NK-92 (cell line): Measurements from ENCODE around the gene FAM53A.

ENCODE experiments used
- DNase-seq: peaks from one replicate; lab custom pipeline; 2025; ENCODE audit not compliant: unreplicated experiment; lab: John Stamatoyannopoulos, UW

Gene FAM53A

GRCh38 chr4:1683736-1684505 is at the start of gene FAM53A:
FAM53A (minus strand) TSS chr4:1684313; CDS start chr4:1668741, 15,572 bp downstream.
- DNase-seq, result peak; percentile 22

GRCh38 chr4:1732911-1733310 is 48.8 kb upstream of the FAM53A start:
- DNase-seq, result no peak

- no peak for DNase-seq
Measured at GRCh38 chr4:1731180-1731579, 47.1 kb upstream of the FAM53A start.

- no peak for DNase-seq
Measured at GRCh38 chr4:1730532-1731135, 46.5 kb upstream of the FAM53A start.

GRCh38 chr4:1728061-1728980 is 44.2 kb upstream of the FAM53A start:
- DNase-seq, result no peak

GRCh38 chr4:1727117-1728031 is 43.3 kb upstream of the FAM53A start:
- no peak for DNase-seq

GRCh38 chr4:1726146-1726934 is 42.2 kb upstream of the FAM53A start:
- DNase-seq, result peak; percentile 49

- no peak for DNase-seq
Measured at GRCh38 chr4:1725521-1725920, 41.4 kb upstream of the FAM53A start.

GRCh38 chr4:1723131-1723801 is 39.2 kb upstream of the FAM53A start:
- DNase-seq, result no peak

GRCh38 chr4:1722551-1723118 is 38.5 kb upstream of the FAM53A start:
- no peak for DNase-seq

- no peak for DNase-seq
Measured at GRCh38 chr4:1721666-1722550, 37.8 kb upstream of the FAM53A start.

GRCh38 chr4:1721003-1721665 is 37.0 kb upstream of the FAM53A start, which contains the start of the genes TACC3 and TMEM129:
TACC3 (plus strand) TSS chr4:1721521; CDS start chr4:1723422, 1,901 bp downstream.
TMEM129 (minus strand) TSS chr4:1721323; CDS start chr4:1720837, 486 bp downstream.
- peak; percentile 68 for DNase-seq

GRCh38 chr4:1720163-1720983 is 36.3 kb upstream of the FAM53A start:
- DNase-seq, result no peak

GRCh38 chr4:1718095-1718850 is 34.2 kb upstream of the FAM53A start:
- no peak for DNase-seq
